ENCODE measurements around the gene GGA2.

DNA sequence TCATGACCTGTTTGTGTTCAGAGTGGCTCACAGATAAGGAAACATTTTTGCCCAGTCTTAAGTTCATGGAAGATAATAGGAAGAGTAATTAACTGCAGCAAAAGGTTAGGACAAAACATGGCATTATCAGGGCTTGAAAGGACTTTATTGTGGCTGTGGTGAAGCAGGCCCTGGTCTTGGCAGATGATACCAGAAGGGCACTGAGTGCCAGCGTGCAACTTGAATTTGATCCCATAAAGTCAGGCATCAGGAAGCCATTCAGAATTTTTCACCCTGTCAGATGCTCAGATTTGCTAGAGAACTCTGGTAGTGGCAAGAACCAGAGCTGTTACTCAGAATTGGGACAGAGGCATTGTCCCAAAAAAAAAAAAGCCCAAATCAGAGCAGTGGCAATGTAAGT, 46.1 kb downstream of the GGA2 start:
- no peak for TF ChIP-seq CTCF (IDR thresholded peaks at IDR 0.05)
- no peak for TF ChIP-seq POLR2A (IDR thresholded peaks at IDR 0.05)
- no peak for TF ChIP-seq POLR2AphosphoS5 (IDR thresholded peaks at IDR 0.05)
